ENCODE results near the gene TOP2A. TPM values are rescaled to one million over a fixed set of nuclear protein-coding genes. Genes with fewer than 3 reads are reported as not detected.
"Not testable (repeated sequence)": the region's sequence is repeated elsewhere in the genome, so short reads cannot be mapped to it uniquely, and the experiment has no call there.

Gene TOP2A
- total RNA-seq, 1 experiment from 2014 or later: 199 TPM

- Histone ChIP-seq H4K20me1 (ENCODE audit: insufficient read depth, low read depth, low read length) (no peaks in the 10 kb centered on the region), H3K27ac (ENCODE audit: low read length) (no peak overlapping the region), H2AFZ (ENCODE audit: low read length) (no peak overlapping the region), H3K79me2 (ENCODE audit: low read length) (peaks cover 38% of the 10 kb centered on the region), H3K36me3 (ENCODE audit: insufficient read depth, low read length) (peaks cover 64% of the 10 kb centered on the region), H3K4me1 (ENCODE audit: low read length) (peaks cover 14% of the 10 kb centered on the region), H3K4me3 (ENCODE audit: low read length) (no peak overlapping the region), H3K27me3 (ENCODE audit: low read length) (no peaks in the 10 kb centered on the region), H3K9me3 (ENCODE audit: low read length) (no peaks in the 10 kb centered on the region), H3K4me2 (ENCODE audit: low read depth, low read length, poor library complexity, severe bottlenecking) (no peak overlapping the region), H3K9me2 (replicated peaks; ENCODE audit: insufficient read depth, low read length) (no peaks in the 10 kb centered on the region), H3K9ac (ENCODE audit: low read length) (no peak overlapping the region)
- DNase-seq: no peak
Measured at GRCh38 chr17:40412880-40413279, 4.8 kb downstream of the TOP2A start.

DNA sequence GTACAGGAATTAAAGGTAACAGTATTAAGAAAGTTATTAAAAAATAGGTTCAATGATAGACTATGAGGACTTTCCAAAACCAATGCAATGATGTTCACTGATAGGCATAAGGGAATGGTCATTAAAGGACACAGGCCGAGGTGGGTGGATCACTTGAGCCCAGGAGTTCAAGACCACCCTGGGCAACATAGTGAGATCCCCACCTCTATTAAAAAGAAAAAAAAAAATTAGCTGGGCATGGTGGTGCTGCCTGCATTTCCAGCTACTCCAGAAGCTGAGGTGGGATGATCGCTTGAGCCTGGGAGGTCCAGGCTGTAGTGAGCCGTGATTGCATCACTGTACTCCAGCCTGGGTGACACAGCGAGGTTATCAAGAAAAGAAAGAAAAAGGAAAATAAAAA is 5.9 kb downstream of the TOP2A start:
- DNase-seq: no peak
- H3K36me3 ChIP-seq (ENCODE audit: insufficient read depth, low read length): peaks cover 73% of the 10 kb centered on the region
- H3K4me3 ChIP-seq (ENCODE audit: low read length): no peak overlapping the region
- H3K9me3 ChIP-seq (ENCODE audit: low read length): no peaks in the 10 kb centered on the region
- no peaks in the 10 kb centered on the region for H3K27me3 ChIP-seq (ENCODE audit: low read length)
- H3K4me2 ChIP-seq (ENCODE audit: low read depth, low read length, poor library complexity, severe bottlenecking): no peak overlapping the region
- no peak overlapping the region for H3K27ac ChIP-seq (ENCODE audit: low read length)
- H3K79me2 ChIP-seq (ENCODE audit: low read length): peaks cover 29% of the 10 kb centered on the region
- no peak overlapping the region for H3K9ac ChIP-seq (ENCODE audit: low read length)
- peaks cover 14% of the 10 kb centered on the region for H3K4me1 ChIP-seq (ENCODE audit: low read length)
- no peak overlapping the region for H2AFZ ChIP-seq (ENCODE audit: low read length)
- no peaks in the 10 kb centered on the region for H3K9me2 ChIP-seq (replicated peaks; ENCODE audit: insufficient read depth, low read length)
- no peaks in the 10 kb centered on the region for H4K20me1 ChIP-seq (ENCODE audit: insufficient read depth, low read depth, low read length)

- H3K79me2 ChIP-seq (ENCODE audit: low read length): peaks cover 12% of the 10 kb centered on the region
- DNase-seq: no peak
Measured at GRCh38 chr17:40410082-40410481, 7.6 kb downstream of the TOP2A start.

GRCh38 chr17:40409540-40409939 is 8.2 kb downstream of the TOP2A start:
- not testable (repeated sequence) for H3K9me2 ChIP-seq (replicated peaks; ENCODE audit: insufficient read depth, low read length); H3K27me3 ChIP-seq (ENCODE audit: low read length); H3K9ac ChIP-seq (ENCODE audit: low read length); H3K27ac ChIP-seq (ENCODE audit: low read length); H3K9me3 ChIP-seq (ENCODE audit: low read length); H3K4me1 ChIP-seq (ENCODE audit: low read length); H3K4me2 ChIP-seq (ENCODE audit: low read depth, low read length, poor library complexity, severe bottlenecking); H4K20me1 ChIP-seq (ENCODE audit: insufficient read depth, low read depth, low read length); H3K4me3 ChIP-seq (ENCODE audit: low read length); DNase-seq; H2AFZ ChIP-seq (ENCODE audit: low read length)
- peaks cover 12% of the 10 kb centered on the region for H3K79me2 ChIP-seq (ENCODE audit: low read length)
- H3K36me3 ChIP-seq (ENCODE audit: insufficient read depth, low read length): peaks cover 76% of the 10 kb centered on the region

More at GRCh38 chr17:40410082-40410481, 7.6 kb downstream of the TOP2A start:
- Histone ChIP-seq H3K4me2 (ENCODE audit: low read depth, low read length, poor library complexity, severe bottlenecking) (no peak overlapping the region), H4K20me1 (ENCODE audit: insufficient read depth, low read depth, low read length) (no peaks in the 10 kb centered on the region), H3K36me3 (ENCODE audit: insufficient read depth, low read length) (peaks cover 72% of the 10 kb centered on the region), H3K4me3 (ENCODE audit: low read length) (no peak overlapping the region), H3K9me3 (ENCODE audit: low read length) (no peaks in the 10 kb centered on the region), H2AFZ (ENCODE audit: low read length) (no peak overlapping the region), H3K4me1 (ENCODE audit: low read length) (no peaks in the 10 kb centered on the region), H3K9me2 (replicated peaks; ENCODE audit: insufficient read depth, low read length) (no peaks in the 10 kb centered on the region), H3K27me3 (ENCODE audit: low read length) (no peaks in the 10 kb centered on the region), H3K9ac (ENCODE audit: low read length) (no peak overlapping the region), H3K27ac (ENCODE audit: low read length) (no peak overlapping the region)

GRCh38 chr17:40407460-40407859 is 10.2 kb downstream of the TOP2A start:
- H3K4me2 ChIP-seq (ENCODE audit: low read depth, low read length, poor library complexity, severe bottlenecking): no peak overlapping the region
- no peaks in the 10 kb centered on the region for H3K4me1 ChIP-seq (ENCODE audit: low read length)
- H3K79me2 ChIP-seq (ENCODE audit: low read length): peaks cover 5% of the 10 kb centered on the region; the same call in 1 of the 2 replicates
- no peaks in the 10 kb centered on the region for H3K9me2 ChIP-seq (replicated peaks; ENCODE audit: insufficient read depth, low read length)
- no peak for DNase-seq
- no peaks in the 10 kb centered on the region for H3K27me3 ChIP-seq (ENCODE audit: low read length)
- no peak overlapping the region for H2AFZ ChIP-seq (ENCODE audit: low read length)
- no peaks in the 10 kb centered on the region for H4K20me1 ChIP-seq (ENCODE audit: insufficient read depth, low read depth, low read length)
- H3K36me3 ChIP-seq (ENCODE audit: insufficient read depth, low read length): peaks cover 78% of the 10 kb centered on the region
- H3K4me3 ChIP-seq (ENCODE audit: low read length): no peak overlapping the region
- no peak overlapping the region for H3K27ac ChIP-seq (ENCODE audit: low read length)
- H3K9ac ChIP-seq (ENCODE audit: low read length): no peak overlapping the region
- H3K9me3 ChIP-seq (ENCODE audit: low read length): no peaks in the 10 kb centered on the region

DNA sequence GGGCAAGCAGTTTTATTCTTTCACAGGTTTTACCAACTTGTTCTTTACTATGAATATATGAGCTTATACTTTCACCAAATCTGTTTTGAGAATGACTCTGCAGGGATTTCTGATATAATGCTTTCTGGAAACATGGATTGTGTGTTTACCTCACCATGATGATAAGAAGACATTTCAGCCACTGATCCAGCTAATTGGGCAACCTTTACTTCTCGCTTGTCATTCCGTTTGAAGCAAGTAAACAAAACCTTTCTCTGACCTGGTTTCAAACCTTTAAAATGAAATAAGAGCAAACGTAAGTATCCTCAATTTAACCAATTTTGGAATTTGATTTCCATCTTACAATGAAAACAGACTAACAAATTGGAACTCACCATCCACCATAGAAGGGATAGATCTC is 13.7 kb downstream of the TOP2A start:
- no peaks in the 10 kb centered on the region for H3K9me2 ChIP-seq (replicated peaks; ENCODE audit: insufficient read depth, low read length)
- no peaks in the 10 kb centered on the region for H4K20me1 ChIP-seq (ENCODE audit: insufficient read depth, low read depth, low read length)
- H3K4me1 ChIP-seq (ENCODE audit: low read length): no peaks in the 10 kb centered on the region
- no peak overlapping the region for H3K27ac ChIP-seq (ENCODE audit: low read length)
- no peak overlapping the region for H3K9ac ChIP-seq (ENCODE audit: low read length)
- H3K36me3 ChIP-seq (ENCODE audit: insufficient read depth, low read length): peaks cover 83% of the 10 kb centered on the region
- no peak overlapping the region for H3K4me3 ChIP-seq (ENCODE audit: low read length)
- peaks cover 5% of the 10 kb centered on the region; the same call in 1 of the 2 replicates for H3K79me2 ChIP-seq (ENCODE audit: low read length)
- H3K4me2 ChIP-seq (ENCODE audit: low read depth, low read length, poor library complexity, severe bottlenecking): no peak overlapping the region
- no peaks in the 10 kb centered on the region for H3K27me3 ChIP-seq (ENCODE audit: low read length)
- no peak for DNase-seq
- H3K9me3 ChIP-seq (ENCODE audit: low read length): no peaks in the 10 kb centered on the region
- no peak overlapping the region for H2AFZ ChIP-seq (ENCODE audit: low read length)

- Histone ChIP-seq H3K9me3 (ENCODE audit: low read length) (no peaks in the 10 kb centered on the region), H3K4me3 (ENCODE audit: low read length) (no peak overlapping the region), H3K4me2 (ENCODE audit: low read depth, low read length, poor library complexity, severe bottlenecking) (no peak overlapping the region), H3K9me2 (replicated peaks; ENCODE audit: insufficient read depth, low read length) (no peaks in the 10 kb centered on the region), H3K79me2 (ENCODE audit: low read length) (0 out of 2 replicates have a peak, but pooled peaks cover 2% of the 10 kb centered on the region), H3K4me1 (ENCODE audit: low read length) (no peaks in the 10 kb centered on the region), H2AFZ (ENCODE audit: low read length) (no peak overlapping the region), H3K27me3 (ENCODE audit: low read length) (no peaks in the 10 kb centered on the region), H4K20me1 (ENCODE audit: insufficient read depth, low read depth, low read length) (no peaks in the 10 kb centered on the region), H3K36me3 (ENCODE audit: insufficient read depth, low read length) (peaks cover 82% of the 10 kb centered on the region), H3K9ac (ENCODE audit: low read length) (no peak overlapping the region), H3K27ac (ENCODE audit: low read length) (no peak overlapping the region)
- no peak for DNase-seq
Measured at GRCh38 chr17:40402668-40403067, 15.0 kb downstream of the TOP2A start.

DNA sequence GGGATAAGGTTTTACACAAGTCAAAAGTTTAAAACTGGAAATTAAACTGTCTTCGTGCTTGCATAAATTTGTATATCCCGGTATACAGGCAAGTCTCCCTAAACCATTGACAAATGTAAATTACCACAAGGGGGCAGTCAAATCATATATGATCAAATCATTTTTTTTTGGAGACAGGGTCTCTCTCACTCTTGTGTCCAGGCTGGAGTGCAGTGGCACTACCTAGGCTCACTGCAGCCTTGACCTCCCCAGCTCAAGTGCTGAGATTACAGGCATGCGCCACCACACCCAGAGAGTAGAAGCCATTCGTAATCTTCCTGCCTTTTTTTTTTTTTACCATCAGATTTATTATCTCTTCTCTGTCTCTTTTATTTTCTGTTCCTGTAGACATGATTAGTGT is 18.5 kb downstream of the TOP2A start:
- Histone ChIP-seq H3K4me3 (ENCODE audit: low read length) (no peak overlapping the region), H2AFZ (ENCODE audit: low read length) (no peak overlapping the region), H3K27ac (ENCODE audit: low read length) (no peak overlapping the region), H3K9me2 (replicated peaks; ENCODE audit: insufficient read depth, low read length) (no peaks in the 10 kb centered on the region), H3K9ac (ENCODE audit: low read length) (no peak overlapping the region), H3K27me3 (ENCODE audit: low read length) (no peaks in the 10 kb centered on the region), H3K36me3 (ENCODE audit: insufficient read depth, low read length) (peaks cover 76% of the 10 kb centered on the region), H3K79me2 (ENCODE audit: low read length) (0 out of 2 replicates have a peak, but pooled peaks cover 2% of the 10 kb centered on the region), H4K20me1 (ENCODE audit: insufficient read depth, low read depth, low read length) (no peaks in the 10 kb centered on the region), H3K4me2 (ENCODE audit: low read depth, low read length, poor library complexity, severe bottlenecking) (no peak overlapping the region), H3K9me3 (ENCODE audit: low read length) (no peaks in the 10 kb centered on the region), H3K4me1 (ENCODE audit: low read length) (no peaks in the 10 kb centered on the region)
- peak; percentile 81 for DNase-seq

GRCh38 chr17:40386555-40386954 is 31.1 kb downstream of the TOP2A start:
- H3K9ac ChIP-seq (ENCODE audit: low read length); H3K9me2 ChIP-seq (replicated peaks; ENCODE audit: insufficient read depth, low read length); H3K79me2 ChIP-seq (ENCODE audit: low read length); DNase-seq; H3K4me2 ChIP-seq (ENCODE audit: low read depth, low read length, poor library complexity, severe bottlenecking); H3K4me3 ChIP-seq (ENCODE audit: low read length); H2AFZ ChIP-seq (ENCODE audit: low read length); H3K4me1 ChIP-seq (ENCODE audit: low read length); H4K20me1 ChIP-seq (ENCODE audit: insufficient read depth, low read depth, low read length); H3K27me3 ChIP-seq (ENCODE audit: low read length); H3K9me3 ChIP-seq (ENCODE audit: low read length); H3K27ac ChIP-seq (ENCODE audit: low read length): not testable (repeated sequence)
- peaks cover 34% of the 10 kb centered on the region; the same call in 1 of the 2 replicates for H3K36me3 ChIP-seq (ENCODE audit: insufficient read depth, low read length)
